GM15510 (cell line): ENCODE measurements around the gene CTAGE4.
"Not testable (repeated sequence)": the region's sequence is repeated elsewhere in the genome, so short reads cannot be mapped to it uniquely, and the experiment has no call there.

Source experiments
- POLR2A ChIP-seq: IDR thresholded peaks from 3 replicates; pipeline ENCODE4 v1.6.1; 2011; ENCODE audit warnings: borderline replicate concordance; ENCODE audit not compliant: insufficient read length; ENCODE audit errors: extremely low read depth

CTAGE4 gene, protein sequence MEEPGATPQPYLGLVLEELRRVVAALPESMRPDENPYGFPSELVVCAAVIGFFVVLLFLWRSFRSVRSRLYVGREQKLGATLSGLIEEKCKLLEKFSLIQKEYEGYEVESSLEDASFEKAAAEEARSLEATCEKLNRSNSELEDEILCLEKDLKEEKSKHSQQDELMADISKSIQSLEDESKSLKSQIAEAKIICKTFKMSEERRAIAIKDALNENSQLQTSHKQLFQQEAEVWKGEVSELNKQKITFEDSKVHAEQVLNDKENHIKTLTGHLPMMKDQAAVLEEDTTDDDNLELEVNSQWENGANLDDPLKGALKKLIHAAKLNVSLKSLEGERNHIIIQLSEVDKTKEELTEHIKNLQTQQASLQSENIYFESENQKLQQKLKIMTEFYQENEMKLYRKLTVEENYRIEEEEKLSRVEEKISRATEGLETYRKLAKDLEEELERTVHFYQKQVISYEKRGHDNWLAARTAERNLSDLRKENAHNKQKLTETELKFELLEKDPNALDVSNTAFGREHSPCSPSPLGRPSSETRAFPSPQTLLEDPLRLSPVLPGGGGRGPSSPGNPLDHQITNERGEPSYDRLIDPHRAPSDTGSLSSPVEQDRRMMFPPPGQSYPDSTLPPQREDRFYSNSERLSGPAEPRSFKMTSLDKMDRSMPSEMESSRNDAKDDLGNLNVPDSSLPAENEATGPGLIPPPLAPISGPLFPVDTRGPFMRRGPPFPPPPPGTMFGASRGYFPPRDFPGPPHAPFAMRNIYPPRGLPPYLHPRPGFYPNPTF

DNA sequence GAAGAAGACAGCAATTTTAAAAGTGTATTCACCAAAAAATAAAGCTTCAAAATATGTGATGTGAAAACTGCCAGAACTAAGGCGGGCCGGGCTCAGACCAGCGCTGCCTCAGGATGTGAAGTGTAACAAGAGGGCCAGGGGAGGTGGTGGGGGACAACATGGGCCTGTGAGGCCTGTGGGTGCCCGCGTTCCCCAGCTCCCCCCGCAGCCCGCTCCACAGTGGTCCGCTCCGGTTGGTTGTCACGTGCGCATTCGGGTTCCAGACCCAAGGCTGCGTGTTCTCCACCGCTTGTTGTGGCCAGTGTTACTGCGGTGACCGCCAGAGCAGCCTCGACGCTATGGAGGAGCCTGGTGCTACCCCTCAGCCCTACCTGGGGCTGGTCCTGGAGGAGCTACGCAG lies at the start of gene CTAGE4:
CTAGE4 (plus strand) TSS at position 301 of the 400 bp plus-strand sequence; CDS start at position 339, 38 bp downstream.
- not testable (repeated sequence) for TF ChIP-seq POLR2A

DNA sequence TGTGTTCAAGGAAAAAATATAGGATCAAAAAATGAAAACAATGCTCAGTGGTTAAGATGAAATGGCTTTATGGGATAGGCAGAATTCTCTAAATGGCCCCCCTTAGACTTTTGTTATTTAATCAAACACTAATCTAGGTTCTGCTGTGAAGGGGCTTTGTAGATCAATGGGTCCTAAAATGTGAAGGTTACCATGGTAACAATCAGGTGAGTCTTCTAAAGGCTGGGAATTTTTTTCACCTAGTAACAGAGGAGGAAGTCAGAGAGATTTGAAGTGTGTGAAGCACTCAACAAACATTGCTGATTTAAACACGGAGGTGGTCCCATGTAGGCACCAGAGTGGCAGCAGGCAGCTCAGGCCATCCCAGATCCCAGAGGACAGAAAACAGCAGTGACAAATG lies 49.1 kb upstream of the CTAGE4 start:
- TF ChIP-seq POLR2A = no peak

DNA sequence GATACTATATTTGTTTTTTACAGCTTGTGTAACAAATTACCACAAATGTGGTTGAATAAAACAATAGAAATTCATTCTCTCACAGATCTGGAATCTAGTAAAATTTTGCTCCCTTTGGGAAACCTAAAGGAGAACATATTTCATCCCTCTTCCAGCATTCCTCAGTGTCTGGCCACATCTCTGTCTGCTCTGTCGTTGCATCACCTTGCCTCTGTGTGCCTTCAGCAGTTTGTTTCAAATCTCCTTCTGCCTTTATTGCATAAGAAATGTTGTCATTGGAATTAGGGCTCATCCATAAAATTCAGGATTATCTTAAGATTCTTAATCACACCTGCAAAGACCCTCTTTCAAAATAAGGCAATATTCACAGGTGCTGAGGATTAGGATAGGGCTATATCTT lies 45.8 kb upstream of the CTAGE4 start:
- TF ChIP-seq POLR2A = no peak

DNA sequence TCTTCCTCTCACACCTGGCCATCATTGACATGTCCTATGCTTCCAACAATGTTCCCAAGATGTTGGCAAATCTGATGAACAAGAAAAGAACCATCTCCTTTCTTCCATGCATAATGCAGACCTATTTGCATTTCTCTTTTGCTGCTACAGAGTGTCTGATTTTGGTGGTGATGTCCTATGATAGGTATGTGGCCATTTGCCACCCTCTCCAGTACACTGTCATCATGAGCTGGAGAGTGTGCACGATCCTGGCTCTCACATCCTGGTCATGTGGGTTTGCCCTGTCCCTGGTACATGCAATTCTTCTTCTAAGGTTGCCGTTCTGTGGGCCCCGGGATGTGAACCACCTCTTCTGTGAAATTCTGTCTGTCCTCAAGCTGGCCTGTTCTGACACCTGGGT lies 41.1 kb upstream of the CTAGE4 start:
- TF ChIP-seq POLR2A = no peak

DNA sequence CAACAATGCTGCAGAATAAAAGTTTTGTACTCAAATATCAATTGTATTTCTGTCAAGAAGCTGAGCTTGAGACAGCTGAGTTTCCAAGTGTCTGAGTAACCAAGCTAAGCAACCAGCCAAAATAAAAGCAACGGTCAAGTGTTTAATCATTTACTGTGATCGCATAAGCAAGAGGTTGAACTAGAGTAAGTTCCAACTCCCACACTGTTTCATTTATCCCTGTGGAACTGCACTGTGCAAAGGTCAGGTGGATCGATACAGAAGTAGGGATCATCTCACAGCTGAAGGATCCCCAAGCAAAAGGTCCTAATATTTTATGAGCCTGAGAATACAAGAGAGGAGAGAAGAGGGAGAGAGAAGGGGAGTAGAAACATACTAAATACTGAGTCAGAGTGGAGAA lies 38.8 kb upstream of the CTAGE4 start:
- TF ChIP-seq POLR2A = no peak

DNA sequence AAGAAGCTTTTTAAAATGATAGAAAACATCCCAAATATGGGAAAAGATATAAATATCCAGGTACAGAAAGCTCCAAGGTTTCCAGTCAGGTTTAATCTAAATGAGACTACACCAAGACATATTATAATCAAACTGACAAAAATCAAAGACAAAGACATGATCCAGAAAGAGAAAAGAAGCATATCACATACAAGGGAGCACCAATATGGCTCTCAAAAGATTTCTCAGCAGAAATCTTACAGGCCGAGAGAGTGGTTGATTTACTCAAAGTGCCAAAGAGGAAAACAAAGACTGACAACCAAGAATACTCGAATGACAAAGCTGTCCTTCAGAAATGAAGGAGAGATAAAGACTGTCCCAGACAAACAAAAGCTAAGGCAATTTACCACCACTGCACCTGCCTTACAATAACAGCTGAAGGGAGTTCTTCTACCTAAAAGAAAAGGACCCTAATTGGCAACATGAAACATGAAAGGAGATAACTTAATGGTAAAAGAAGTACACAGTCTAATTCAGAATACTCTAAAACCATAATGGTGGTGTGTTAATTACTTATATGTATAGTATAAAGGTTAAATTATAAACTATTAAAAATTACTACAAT lies 34.9 kb upstream of the CTAGE4 start:
- TF ChIP-seq POLR2A = no peak

DNA sequence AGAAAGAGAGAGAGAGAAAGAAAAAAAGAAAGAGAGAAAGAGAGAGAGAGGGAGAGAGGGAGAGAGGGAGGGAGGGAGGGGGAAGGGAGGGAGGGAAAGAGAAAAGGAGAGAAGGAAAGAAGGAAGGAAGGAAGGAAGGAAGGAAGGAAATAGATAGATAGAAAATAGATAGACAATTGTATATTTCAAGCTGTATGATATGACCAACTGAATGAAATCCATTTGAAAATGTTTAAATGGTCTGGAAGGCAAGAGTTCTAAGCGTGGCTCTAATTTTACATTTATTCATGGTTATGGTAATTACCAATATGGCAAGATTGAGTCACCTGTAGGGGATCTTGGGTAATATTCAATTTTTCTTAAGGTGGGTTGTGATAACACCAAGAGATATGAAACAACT lies 24.4 kb upstream of the CTAGE4 start:
- TF ChIP-seq POLR2A = no peak

DNA sequence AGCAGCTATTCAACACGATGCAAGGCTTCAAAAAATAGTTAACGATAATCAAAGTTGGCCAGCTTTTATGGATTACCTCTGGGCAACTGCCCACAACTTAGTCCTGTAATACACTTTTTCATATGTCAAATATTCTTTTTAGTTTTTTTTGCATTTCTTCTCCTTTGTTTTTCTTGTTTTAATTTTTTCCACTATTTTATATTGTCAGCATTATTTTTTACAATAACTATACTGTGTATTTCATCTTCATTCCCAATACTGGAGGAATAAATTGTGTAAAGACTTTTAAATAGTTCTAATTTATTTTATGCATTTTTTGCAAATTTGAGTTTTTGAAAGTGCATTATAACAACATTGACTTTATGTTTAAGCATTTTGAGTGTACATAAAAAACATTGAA lies 18.5 kb upstream of the CTAGE4 start:
- TF ChIP-seq POLR2A = no peak

DNA sequence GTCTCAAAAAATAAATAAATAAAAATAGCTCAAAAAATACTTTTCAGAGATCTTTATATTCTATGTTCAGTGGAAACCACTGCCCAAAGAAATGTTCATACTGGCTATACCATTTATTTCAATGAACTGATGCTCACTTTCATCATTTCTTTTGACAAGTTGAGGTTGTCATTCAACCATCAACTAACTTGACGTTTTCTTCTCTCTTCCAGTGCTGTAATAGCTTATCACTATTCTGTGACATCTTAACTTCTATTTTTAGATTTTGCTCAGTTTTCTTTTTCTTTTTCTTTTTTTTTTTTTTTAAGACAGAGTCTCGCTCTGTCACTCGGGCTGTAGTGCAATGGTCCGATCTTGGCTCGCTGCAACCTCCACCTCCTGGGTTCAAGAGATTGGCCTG lies 8.7 kb upstream of the CTAGE4 start:
- no peak for TF ChIP-seq POLR2A

DNA sequence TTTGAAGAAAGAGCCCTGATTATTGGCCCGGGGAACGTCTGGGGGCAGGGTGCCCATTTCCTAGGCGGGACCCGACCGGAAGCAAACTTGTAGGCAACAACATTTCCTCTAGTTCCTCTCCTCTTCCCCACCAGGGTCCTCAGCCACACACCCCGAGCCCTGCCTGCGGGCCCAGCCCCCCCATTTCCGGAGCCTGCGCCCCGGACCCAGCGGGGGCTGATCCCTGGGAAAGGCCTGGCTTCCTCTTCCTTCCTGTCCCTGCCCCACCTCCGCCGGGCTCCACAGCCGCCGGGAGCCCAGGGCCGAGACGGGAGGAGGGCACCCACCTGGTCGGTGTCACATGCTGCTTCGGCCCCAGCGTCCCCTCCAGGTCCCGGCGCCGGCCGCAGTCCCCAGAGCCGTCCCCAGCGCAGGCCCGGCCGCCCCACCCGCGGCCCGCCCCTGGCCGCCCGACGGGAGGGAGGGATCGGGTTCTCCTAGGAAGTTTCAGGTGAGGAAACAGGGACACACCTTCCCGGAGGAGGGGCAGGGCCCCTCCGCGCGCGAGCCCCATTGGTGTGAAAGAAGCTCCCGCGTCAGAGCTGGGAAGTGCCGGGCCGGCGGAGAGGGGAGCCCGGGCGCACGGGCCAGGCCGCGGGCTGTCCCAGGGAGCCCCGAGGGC lies 12.1 kb downstream of the CTAGE4 start, which contains the start of gene ARHGEF35:
ARHGEF35 (minus strand) TSS at position 622 of the 661 bp plus-strand sequence. CDS start 7,450 bp downstream, outside the sequence.
- not testable (repeated sequence) for TF ChIP-seq POLR2A
